GM12878 (cell line): ENCODE results near the gene TMEM163. TPM values are rescaled to one million over a fixed set of nuclear protein-coding genes. Genes with fewer than 3 reads are reported as not detected.

ENCODE experiments used
- ATAC-seq: fragments of 200-7000 bp; cut with Tn5 transposase; 3 replicates; pipeline ENCODE4 v1.9.1; 2020; ENCODE audit warnings: mild to moderate bottlenecking, moderate library complexity
- BruUV-seq: library from RNA; stranded (reverse); fragments of 400-500 nt; replicated peaks from 2 replicates; lab custom pipeline; 2021; lab: Mats Ljungman, UMichigan
- CTCF ChIA-PET: fragments of 300-600 bp; sonication (Branson Sonifier 250); formaldehyde crosslinking; extraction: SDS; loops from one replicate; lab custom pipeline; 2021; ENCODE audit warnings: inconsistent platforms; lab: Yijun Ruan, JAX
- POLR2A ChIA-PET: fragments of 350-600 bp; formaldehyde crosslinking; extraction: SDS; loops from one replicate; lab custom pipeline; 2021; ENCODE audit warnings: inconsistent platforms; lab: Charles Lee
- RAD21 ChIA-PET: fragments of 300-600 bp; sonication (Branson Sonifier 250); formaldehyde crosslinking; loops from one replicate; lab custom pipeline; 2023; ENCODE audit warnings: antibody characterized with exemption; ENCODE audit not compliant: unreplicated experiment; lab: Charles Lee
- SMC1A ChIA-PET: fragments of 300-600 bp; sonication (Branson Sonifier 250); formaldehyde crosslinking; loops from one replicate; lab custom pipeline; 2023; ENCODE audit not compliant: unreplicated experiment, uncharacterized antibody; lab: Charles Lee
- DNase-seq: peaks from one replicate; pipeline ENCODE4 v3.0.0-alpha.2; 2011; ENCODE audit warnings: low read depth, low spot score
- FAIRE-seq: peaks from 3 replicates; lab custom pipeline; 2011; peaks lifted over from hg19 to GRCh38; lab: Jason Lieb, UNC
- H2AFZ ChIP-seq: 2 replicates; pipeline ENCODE4 v1.6.0; 2011; ENCODE audit warnings: low read depth, low read length, control low read depth; ENCODE audit not compliant: control insufficient read depth
- H3K27ac ChIP-seq: 2 replicates; pipeline ENCODE4 v1.5.1; 2011; ENCODE audit warnings: control low read depth; ENCODE audit not compliant: control insufficient read depth, insufficient read depth
- H3K27me3 ChIP-seq, 2 experiments: replicated peaks in 1 of 2; 2 replicates each; pipeline versions ENCODE4 v1.6.0 to v1.6.1; 2011; ENCODE audit warnings: low read length in 1 of 2; ENCODE audit not compliant: control insufficient read depth in 2 of 2, insufficient read depth in 2 of 2
- H3K36me3 ChIP-seq, 2 experiments: 2 replicates each; pipeline ENCODE4 v1.5.1; 2011; ENCODE audit warnings: low read length in 1 of 2; ENCODE audit not compliant: control insufficient read depth in 2 of 2, insufficient read depth in 2 of 2
- H3K4me1 ChIP-seq: 2 replicates; pipeline ENCODE4 v1.6.1; 2011; ENCODE audit warnings: mild to moderate bottlenecking, low read length, moderate library complexity, mixed read lengths; ENCODE audit not compliant: control insufficient read depth, insufficient read depth
- H3K4me2 ChIP-seq: 2 replicates; pipeline ENCODE4 v1.6.0; 2011; ENCODE audit warnings: control low read depth; ENCODE audit not compliant: control insufficient read depth, insufficient read depth
- H3K4me3 ChIP-seq: fragments of 200-600 bp; sonication (generic); 2 replicates; pipeline ENCODE4 v1.5.1; 2016
- H3K79me2 ChIP-seq: 2 replicates; pipeline ENCODE4 v1.6.0; 2011; ENCODE audit warnings: low read length; ENCODE audit not compliant: control insufficient read depth, insufficient read depth
- H3K9ac ChIP-seq: 2 replicates; pipeline ENCODE4 v1.8.0; 2011; ENCODE audit warnings: low read length, control low read depth, mixed read lengths; ENCODE audit not compliant: control insufficient read depth, insufficient read depth
- H3K9me3 ChIP-seq: replicated peaks from 3 replicates; pipeline ENCODE4 v1.5.1; 2011; ENCODE audit warnings: mild to moderate bottlenecking, low read length; ENCODE audit not compliant: control insufficient read depth, insufficient read depth
- H4K20me1 ChIP-seq: 2 replicates; pipeline ENCODE4 v1.6.0; 2011; ENCODE audit not compliant: control insufficient read depth, insufficient read depth
- ASH2L ChIP-seq: fragments of 300-600, 200-600 bp; sonication (generic); IDR thresholded peaks from 2 replicates; pipeline ENCODE4 v1.6.1; 2017; ENCODE audit warnings: low read depth, mild to moderate bottlenecking, borderline replicate concordance
- ATF2 ChIP-seq: IDR thresholded peaks from 2 replicates; pipeline ENCODE4 v1.6.1; 2012; ENCODE audit warnings: low read length, inconsistent platforms
- CUX1 ChIP-seq: IDR thresholded peaks from 2 replicates; pipeline ENCODE4 v1.6.1; 2012; ENCODE audit warnings: improper control_type of control experiment, low read depth, low read length; ENCODE audit not compliant: insufficient replicate concordance
- FOS ChIP-seq: IDR thresholded peaks from 3 replicates; pipeline ENCODE4 v1.6.1; 2011; ENCODE audit warnings: borderline replicate concordance; ENCODE audit not compliant: insufficient read length; ENCODE audit errors: extremely low read depth
- JUNB ChIP-seq: IDR thresholded peaks from 2 replicates; pipeline ENCODE4 v1.6.1; 2016; ENCODE audit warnings: antibody characterized with exemption, mild to moderate bottlenecking
- MEF2B ChIP-seq: fragments of 450-650 bp; IDR thresholded peaks from 2 replicates; pipeline ENCODE4 v1.6.1; 2018; ENCODE audit warnings: mild to moderate bottlenecking, moderate library complexity; ENCODE audit not compliant: partially characterized antibody, poor library complexity, severe bottlenecking
- RELA ChIP-seq: fragments of 450-650 bp; IDR thresholded peaks from 2 replicates; pipeline ENCODE4 v1.8.0; 2014; ENCODE audit warnings: borderline replicate concordance; ENCODE audit not compliant: partially characterized antibody
- RELB ChIP-seq: fragments of 450-650 bp; IDR thresholded peaks from 2 replicates; pipeline ENCODE4 v1.6.1; 2017; ENCODE audit warnings: low read depth, mild to moderate bottlenecking, moderate library complexity
- SKIL ChIP-seq: fragments of 450-650 bp; IDR thresholded peaks from 2 replicates; pipeline ENCODE4 v1.6.1; 2017; ENCODE audit warnings: mild to moderate bottlenecking, low read depth, inconsistent platforms; ENCODE audit not compliant: poor library complexity, severe bottlenecking
- SPI1 ChIP-seq: IDR thresholded peaks from 2 replicates; pipeline ENCODE4 v1.6.1; 2011; ENCODE audit warnings: low read depth, mild to moderate bottlenecking, low read length, moderate library complexity, borderline replicate concordance; ENCODE audit not compliant: insufficient read depth
- WGBS: methylation state at CpG from one replicate; pipeline ENCODE4 v1.1.6; 2016; ENCODE audit warnings: low lambda C conversion rate; ENCODE audit not compliant: insufficient replicate concordance, insufficient coverage; ENCODE audit errors: missing lambda C conversion rate; 5-methylcytosine and 5-hydroxymethylcytosine counted together
- in situ Hi-C: fragments of 300-500 bp; cut with MboI; formaldehyde crosslinking; loops from 9 replicates; pipeline ENCODE4 v1.14.3; 2018; ENCODE audit warnings: mixed read lengths
- intact Hi-C: fragments of 100-400 bp; cut with micrococcal nuclease; formaldehyde crosslinking; loops from one replicate; pipeline ENCODE4 v1.14.2; 2022; ENCODE audit not compliant: unreplicated experiment
- polyA plus RNA-seq, 11 experiments: library from polyadenylated mRNA; depleted of rRNA in 4 of 11; unstranded in 6 of 11; stranded (reverse) in 5 of 11; fragments of >200 nt; fragmentation: Nextera tagmentation in 4 of 11; fragmentation: Illumina TruSeq in 1 of 11; extraction: Ambion mirVana in 4 of 11; extraction: Trizol in 1 of 11; gene quantifications; 1 replicate in 1 of 11; 2 replicates in 10 of 11; pipeline versions ENCODE4 v1.2.1 to v1.2.3, GENCODE V29; 2011 to 2016; ENCODE audit warnings: inconsistent platforms in 2 of 11, missing spikeins in 2 of 11, low read depth in 1 of 11
- total RNA-seq, 4 experiments: library from RNA; depleted of rRNA in 3 of 4; stranded (reverse); fragments of >200 nt in 3 of 4; fragmentation: Illumina TruSeq in 1 of 4; extraction: Trizol in 1 of 4; gene quantifications; 2 replicates each; pipeline versions ENCODE4 v1.2.1 to v1.2.3, GENCODE V29; 2013 to 2021

The TMEM163 gene
- total and polyA plus RNA-seq, 10 of the 15 experiments (the other 5 are each of a cell fraction or from before 2014, with no cell fraction given), result 0.05 to 0.11 (median 0.07) TPM; not detected in 4

- TF ChIP-seq CUX1, result no peak
These were observed 270.1 kb downstream of the TMEM163 start (continued) for GRCh38 chr2:134448650-134449049.

- no peak overlapping the region for H2AFZ ChIP-seq
- no peaks in the 10 kb centered on the region for H3K4me1 ChIP-seq
- ChIA-PET POLR2A (no interaction called here), CTCF (interaction anchor here (1.0 to 4.0 kb wide), 3 partner anchors 11 to 329 kb away, joined by 3 to 16 read pairs (median 4); no protein-coding TSS in a partner anchor), RAD21 (no interaction called here), SMC1A (interaction anchor here (1.6 kb wide), 1 partner anchor 330 kb away, joined by 5 read pairs; no protein-coding TSS in a partner anchor)
- H4K20me1 ChIP-seq, result no peaks in the 10 kb centered on the region
- H3K4me2 ChIP-seq, result no peak overlapping the region
- H3K27ac ChIP-seq, result no peak overlapping the region
- no peak for DNase-seq
- in situ Hi-C loops (no loop called here), intact Hi-C loops (no loop called here)
- FAIRE-seq, result no peak
- 96% methylated on average over 4 of the region's 4 CpGs for WGBS
- no peaks in the 10 kb centered on the region for H3K27me3 ChIP-seq
- no peak for ATAC-seq
- H3K9me3 ChIP-seq, result no peaks in the 10 kb centered on the region
- H3K36me3 ChIP-seq, result peaks cover 21 to 30% of the 10 kb centered on the region in 2 experiments
- no peak overlapping the region for H3K9ac ChIP-seq
- H3K79me2 ChIP-seq, result no peaks in the 10 kb centered on the region
- no TSS peak for BruUV-seq
- H3K4me3 ChIP-seq, result no peak overlapping the region
- no peak for TF ChIP-seq SPI1
- TF ChIP-seq RELA, result no peak
- TF ChIP-seq JUNB, result no peak
- no peak for TF ChIP-seq ATF2
- TF ChIP-seq FOS, result no peak
- no peak for TF ChIP-seq RELB
- TF ChIP-seq SKIL, result no peak
- TF ChIP-seq ASH2L, result no peak
- TF ChIP-seq MEF2B, result no peak
These were observed 271.1 kb downstream of the TMEM163 start for GRCh38 chr2:134447669-134448068.
